Muscle of back (tissue), 10 donors: ENCODE data around the gene ETDB. TPM values are rescaled to one million over a fixed set of nuclear protein-coding genes. Genes with fewer than 3 reads are reported as not detected.

ENCODE experiments used
- polyA plus RNA-seq, 10 donors: library from polyadenylated mRNA; unstranded; fragments of 120-200 nt; gene quantifications; one replicate each; pipeline ENCODE4 v1.2.1, GENCODE V29; 2013; ENCODE audit not compliant: insufficient read length in 10 of 10

Gene ETDB
- polyA plus RNA-seq, 10 donors: not detected

Other genes starting within 250 kb of the ETDB start
- gene MOSPD1, start 205.3 kb downstream of the ETDB start, polyA plus RNA-seq: 10 to 100 TPM; 29.5 to 51.4 (median 35.0) TPM
- 10 to 100 TPM; 11.9 to 16.0 (median 13.4) TPM for gene SMIM10, start 129.5 kb downstream of the ETDB start, polyA plus RNA-seq
- 10 to 100 TPM; 29.3 to 43.1 (median 34.1) TPM for gene RTL8B, start 98.0 kb downstream of the ETDB start, polyA plus RNA-seq
- gene RTL8C, start 88.2 kb downstream of the ETDB start, polyA plus RNA-seq: 100 to 1,000 TPM; 325 to 481 (median 427) TPM
- gene RTL8A, start 68.4 kb downstream of the ETDB start, polyA plus RNA-seq: 10 to 100 TPM; 52.4 to 71.9 (median 67.4) TPM
- 10 to 100 TPM in 1 of 10 donors, 1 to 10 TPM in 7, under 1 TPM in 2; 0.95 to 11.2 (median 5.7) TPM for gene SMIM10L2B, start 21.8 kb downstream of the ETDB start, polyA plus RNA-seq
- under 1 TPM in 8 of 10 donors, not detected in 2; 0.15 to 0.40 (median 0.27) TPM for gene CT55, start 50.9 kb upstream of the ETDB start, polyA plus RNA-seq
- gene ETDA, start 131.5 kb upstream of the ETDB start, polyA plus RNA-seq: not detected
- not detected for gene ETDC, start 189.0 kb upstream of the ETDB start, polyA plus RNA-seq
- 10 to 100 TPM in 6 of 10 donors, 1 to 10 TPM in 4; 7.5 to 17.1 (median 11.9) TPM for gene ZNF75D, start 223.6 kb upstream of the ETDB start, polyA plus RNA-seq
- 10 to 100 TPM; 10.9 to 17.0 (median 13.6) TPM for gene ZNF449, start 224.3 kb upstream of the ETDB start, polyA plus RNA-seq